Hepatocyte (in vitro differentiated cells): ENCODE results near the gene TDRKH. TPM values are rescaled to one million over a fixed set of nuclear protein-coding genes. Genes with fewer than 3 reads are reported as not detected.

ENCODE experiments used
- DNase-seq: peaks from one replicate; pipeline ENCODE4 v3.0.0-alpha.2; 2016; ENCODE audit warnings: low spot score
- H2AFZ ChIP-seq: fragments of 200-600 bp; sonication (generic); 2 replicates; pipeline ENCODE4 v1.6.0; 2016; ENCODE audit warnings: antibody characterized with exemption, mild to moderate bottlenecking
- H3K27ac ChIP-seq: fragments of 200-600 bp; sonication (generic); 2 replicates; pipeline ENCODE4 v1.5.1; 2016; ENCODE audit warnings: mild to moderate bottlenecking
- H3K27me3 ChIP-seq: fragments of 200-600 bp; sonication (generic); 2 replicates; pipeline ENCODE4 v1.6.1; 2016
- H3K36me3 ChIP-seq: fragments of 200-600 bp; sonication (generic); replicated peaks from 2 replicates; pipeline ENCODE4 v1.5.1; 2016; ENCODE audit warnings: low read depth; ENCODE audit not compliant: insufficient read depth
- H3K4me1 ChIP-seq: fragments of 200-600 bp; sonication (generic); 2 replicates; pipeline ENCODE4 v1.5.1; 2016; ENCODE audit warnings: mild to moderate bottlenecking, moderate library complexity; ENCODE audit not compliant: insufficient read depth
- H3K4me2 ChIP-seq: fragments of 200-600 bp; sonication (generic); 2 replicates; pipeline ENCODE4 v1.6.0; 2016
- H3K4me3 ChIP-seq: fragments of 200-600 bp; sonication (generic); 2 replicates; pipeline ENCODE4 v1.5.1; 2016; ENCODE audit warnings: mild to moderate bottlenecking
- H3K79me2 ChIP-seq: fragments of 200-600 bp; sonication (generic); 2 replicates; pipeline ENCODE4 v1.6.0; 2017; ENCODE audit warnings: mild to moderate bottlenecking
- H3K9me2 ChIP-seq: fragments of 200-600 bp; sonication (generic); replicated peaks from 2 replicates; pipeline ENCODE4 v1.6.0; 2017; ENCODE audit warnings: mild to moderate bottlenecking; ENCODE audit not compliant: insufficient read depth
- H3K9me3 ChIP-seq: fragments of 200-600 bp; sonication (generic); 2 replicates; pipeline ENCODE4 v1.5.1; 2016; ENCODE audit warnings: low read depth, mild to moderate bottlenecking
- H4K20me1 ChIP-seq: fragments of 200-600 bp; sonication (generic); 2 replicates; pipeline ENCODE4 v1.6.0; 2016; ENCODE audit warnings: mild to moderate bottlenecking; ENCODE audit not compliant: insufficient read depth, poor library complexity, severe bottlenecking
- CTCF ChIP-seq: fragments of 200-600 bp; sonication (generic); IDR thresholded peaks from 2 replicates; pipeline ENCODE4 v1.5.1; 2016; ENCODE audit warnings: antibody characterized with exemption, mild to moderate bottlenecking; ENCODE audit not compliant: poor library complexity
- EZH2 ChIP-seq: fragments of 200-600 bp; sonication (generic); IDR thresholded peaks from 2 replicates; pipeline ENCODE4 v1.6.1; 2016; ENCODE audit warnings: antibody characterized with exemption, mild to moderate bottlenecking, borderline replicate concordance
- EZH2phosphoT487 ChIP-seq: fragments of 200-600 bp; sonication (generic); IDR thresholded peaks from one replicate; pipeline ENCODE4 v1.6.1; 2018; ENCODE audit warnings: antibody characterized with exemption, mild to moderate bottlenecking, low read depth, moderate library complexity; ENCODE audit not compliant: unreplicated experiment, severe bottlenecking
- WGBS: methylation state at CpG from one replicate; pipeline ENCODE4 v1.1.6; 2016; ENCODE audit warnings: low lambda C conversion rate; ENCODE audit errors: missing lambda C conversion rate; 5-methylcytosine and 5-hydroxymethylcytosine counted together
- polyA plus RNA-seq: library from polyadenylated mRNA; unstranded; fragments of >200 nt; fragmentation: Nextera tagmentation; extraction: Ambion mirVana; gene quantifications from 2 replicates; pipeline ENCODE4 v1.2.1, GENCODE V29; 2016
- total RNA-seq: library from RNA; depleted of rRNA; stranded (reverse); fragments of >200 nt; gene quantifications from 2 replicates; pipeline ENCODE4 v1.2.3, GENCODE V29; 2014

Gene TDRKH
- total and polyA plus RNA-seq, 2 experiments from 2014 or later: 1.8 to 3.4 TPM

GRCh38 chr1:151756291-151756690 is 34.0 kb downstream of the TDRKH start:
- no peaks in the 10 kb centered on the region for H3K9me2 ChIP-seq
- H2AFZ ChIP-seq: no peak overlapping the region
- H3K27ac ChIP-seq: no peak overlapping the region
- DNase-seq: no peak
- no peaks in the 10 kb centered on the region for H3K27me3 ChIP-seq
- H3K4me3 ChIP-seq: no peak overlapping the region
- no peaks in the 10 kb centered on the region for H3K36me3 ChIP-seq
- WGBS: 38% methylated on average over 1 of the region's 1 CpG
- H3K4me2 ChIP-seq: no peak overlapping the region
- TF ChIP-seq CTCF: no peak
- TF ChIP-seq EZH2: no peak
- no peak for TF ChIP-seq EZH2phosphoT487
- no peaks in the 10 kb centered on the region for H3K79me2 ChIP-seq
- no peaks in the 10 kb centered on the region for H3K4me1 ChIP-seq
- H4K20me1 ChIP-seq: no peaks in the 10 kb centered on the region
- no peaks in the 10 kb centered on the region for H3K9me3 ChIP-seq

GRCh38 chr1:151741516-151741915 is 48.8 kb downstream of the TDRKH start:
- H3K4me2 ChIP-seq: no peak overlapping the region
- H3K9me3 ChIP-seq: no peaks in the 10 kb centered on the region
- H3K4me1 ChIP-seq: no peaks in the 10 kb centered on the region
- DNase-seq: no peak
- H2AFZ ChIP-seq: no peak overlapping the region
- no peak overlapping the region for H3K4me3 ChIP-seq
- WGBS: 90% methylated on average over 4 of the region's 4 CpGs
- TF ChIP-seq EZH2 (no peak), EZH2phosphoT487 (no peak), CTCF (no peak)
- H3K27ac ChIP-seq: no peak overlapping the region
- peaks cover 6% of the 10 kb centered on the region for H3K27me3 ChIP-seq
- H4K20me1 ChIP-seq: no peaks in the 10 kb centered on the region
- no peaks in the 10 kb centered on the region for H3K9me2 ChIP-seq
- H3K36me3 ChIP-seq: no peaks in the 10 kb centered on the region
- H3K79me2 ChIP-seq: no peaks in the 10 kb centered on the region

GRCh38 chr1:151739590-151740355 is 50.5 kb downstream of the TDRKH start:
- peaks cover 6% of the 10 kb centered on the region for H3K27me3 ChIP-seq
- H3K27ac ChIP-seq: no peak overlapping the region
- no peaks in the 10 kb centered on the region for H4K20me1 ChIP-seq
- no peak overlapping the region for H2AFZ ChIP-seq
- no peaks in the 10 kb centered on the region for H3K79me2 ChIP-seq
- no peaks in the 10 kb centered on the region for H3K9me2 ChIP-seq
- no peaks in the 10 kb centered on the region for H3K9me3 ChIP-seq
- no peaks in the 10 kb centered on the region for H3K36me3 ChIP-seq
- no peak for TF ChIP-seq CTCF
- no peak for TF ChIP-seq EZH2
- TF ChIP-seq EZH2phosphoT487: no peak
- no peak overlapping the region for H3K4me3 ChIP-seq
- WGBS: 43% methylated on average over 3 of the region's 3 CpGs
- DNase-seq: peak; percentile 56
- no peak overlapping the region for H3K4me2 ChIP-seq
- H3K4me1 ChIP-seq: no peaks in the 10 kb centered on the region
